OCI-LY7 (cell line): ENCODE measurements around the gene LMTK3. TPM values are rescaled to one million over a fixed set of nuclear protein-coding genes. Genes with fewer than 3 reads are reported as not detected.

Experiments
- BruUV-seq: library from RNA; stranded (reverse); fragments of 400-500 nt; replicated peaks from 2 replicates; lab custom pipeline; 2021; lab: Mats Ljungman, UMichigan
- CTCF ChIA-PET: fragments of 300-600 bp; sonication (Branson Sonifier 250); formaldehyde crosslinking; loops from one replicate; lab custom pipeline; 2022; ENCODE audit warnings: antibody characterized with exemption; ENCODE audit not compliant: unreplicated experiment; lab: Charles Lee
- POLR2A ChIA-PET: fragments of 300-600 bp; sonication (Branson Sonifier 250); formaldehyde crosslinking; loops from one replicate; lab custom pipeline; 2022; ENCODE audit warnings: antibody characterized with exemption; lab: Charles Lee
- DNase-seq: peaks from one replicate; pipeline ENCODE4 v3.0.0-alpha.2; 2015; ENCODE audit warnings: low spot score
- H2AFZ ChIP-seq: fragments of 200-600 bp; sonication (generic), shearing (Covaris generic); 2 replicates; pipeline ENCODE4 v1.6.1; 2014; ENCODE audit warnings: mild to moderate bottlenecking, antibody characterized with exemption, low read length, moderate library complexity
- H3K27ac ChIP-seq: fragments of 200-600 bp; sonication (generic); 2 replicates; pipeline ENCODE4 v1.5.1; 2014; ENCODE audit warnings: mixed run types, low read depth, mild to moderate bottlenecking, moderate library complexity, low read length, inconsistent platforms; ENCODE audit not compliant: poor library complexity, severe bottlenecking
- H3K36me3 ChIP-seq: fragments of 200-600 bp; sonication (generic); 2 replicates; pipeline ENCODE4 v1.6.1; 2014; ENCODE audit warnings: mild to moderate bottlenecking, antibody characterized with exemption, low read length, moderate library complexity, mixed read lengths; ENCODE audit not compliant: insufficient read depth
- H3K4me1 ChIP-seq: fragments of 200-600 bp; sonication (generic); 2 replicates; pipeline ENCODE4 v1.5.1; 2014; ENCODE audit warnings: mild to moderate bottlenecking, low read length; ENCODE audit not compliant: insufficient read depth, poor library complexity, severe bottlenecking
- H3K4me2 ChIP-seq: fragments of 200-600 bp; sonication (generic); 2 replicates; pipeline ENCODE4 v1.6.1; 2014; ENCODE audit warnings: mild to moderate bottlenecking, low read length
- H3K4me3 ChIP-seq: fragments of 200-600 bp; sonication (generic); 2 replicates; pipeline ENCODE4 v1.5.1; 2014; ENCODE audit warnings: mild to moderate bottlenecking, low read depth, low read length; ENCODE audit not compliant: poor library complexity, severe bottlenecking
- H3K79me2 ChIP-seq: fragments of 200-600 bp; sonication (generic); 2 replicates; pipeline ENCODE4 v1.6.1; 2016; ENCODE audit warnings: low read depth, mild to moderate bottlenecking, low read length, moderate library complexity, mixed read lengths; ENCODE audit not compliant: insufficient read depth
- H3K9me2 ChIP-seq: fragments of 200-600 bp; sonication (generic); 2 replicates; pipeline ENCODE4 v1.6.1; 2016; ENCODE audit warnings: mild to moderate bottlenecking, low read length, mixed read lengths; ENCODE audit not compliant: insufficient read depth
- H3K9me3 ChIP-seq: fragments of 200-600 bp; sonication (generic); 2 replicates; pipeline ENCODE4 v1.6.1; 2014; ENCODE audit warnings: mild to moderate bottlenecking, mixed run types, low read length, mixed read lengths
- H4K20me1 ChIP-seq: fragments of 200-600 bp; sonication (generic); 2 replicates; pipeline ENCODE4 v1.6.1; 2014; ENCODE audit warnings: mild to moderate bottlenecking, antibody characterized with exemption, low read length, moderate library complexity, mixed read lengths; ENCODE audit not compliant: insufficient read depth
- CTCF ChIP-seq: fragments of 200-600 bp; sonication (generic); conservative IDR thresholded peaks from 2 replicates; pipeline ENCODE4 v1.5.1; 2014; ENCODE audit warnings: mild to moderate bottlenecking, antibody characterized with exemption, low read length, moderate library complexity, mixed read lengths
- EZH2phosphoT487 ChIP-seq: fragments of 200-600 bp; sonication (generic); IDR thresholded peaks from 2 replicates; pipeline ENCODE4 v1.6.1; 2018; ENCODE audit warnings: low read depth, borderline replicate concordance, mild to moderate bottlenecking, mixed run types, antibody characterized with exemption, low read length, moderate library complexity, mixed read lengths
- intact Hi-C: fragments of 100-400 bp; cut with micrococcal nuclease; formaldehyde crosslinking; loops from one replicate; pipeline ENCODE4 v1.10.0; 2022; ENCODE audit not compliant: unreplicated experiment
- total RNA-seq, 2 experiments: library from RNA; depleted of rRNA in 1 of 2; stranded (reverse); fragments of >200 nt in 1 of 2; shearing (Covaris generic) in 1 of 2; gene quantifications; 2 replicates each; pipeline ENCODE4 v1.2.3, GENCODE V29; 2014 to 2022

The LMTK3 gene
- total RNA-seq, 2 experiments from 2014 or later: 1.3 to 9.7 TPM

- ChIA-PET POLR2A (no interaction called here), CTCF (no interaction called here)
- intact Hi-C loops: no loop called here
- TF ChIP-seq EZH2phosphoT487: no peak
- TF ChIP-seq CTCF: no peak
- Histone ChIP-seq H3K4me3 (no peak overlapping the region), H4K20me1 (no peaks in the 10 kb centered on the region), H3K9me3 (no peaks in the 10 kb centered on the region), H3K79me2 (no peaks in the 10 kb centered on the region), H3K27ac (no peak overlapping the region), H3K9me2 (no peaks in the 10 kb centered on the region), H2AFZ (no peak overlapping the region), H3K4me2 (no peak overlapping the region), H3K36me3 (no peaks in the 10 kb centered on the region), H3K4me1 (no peaks in the 10 kb centered on the region)
- no peak for DNase-seq
- BruUV-seq: no TSS peak
Observed at GRCh38 chr19:48552406-48553322, 41.0 kb upstream of the LMTK3 start.

DNA sequence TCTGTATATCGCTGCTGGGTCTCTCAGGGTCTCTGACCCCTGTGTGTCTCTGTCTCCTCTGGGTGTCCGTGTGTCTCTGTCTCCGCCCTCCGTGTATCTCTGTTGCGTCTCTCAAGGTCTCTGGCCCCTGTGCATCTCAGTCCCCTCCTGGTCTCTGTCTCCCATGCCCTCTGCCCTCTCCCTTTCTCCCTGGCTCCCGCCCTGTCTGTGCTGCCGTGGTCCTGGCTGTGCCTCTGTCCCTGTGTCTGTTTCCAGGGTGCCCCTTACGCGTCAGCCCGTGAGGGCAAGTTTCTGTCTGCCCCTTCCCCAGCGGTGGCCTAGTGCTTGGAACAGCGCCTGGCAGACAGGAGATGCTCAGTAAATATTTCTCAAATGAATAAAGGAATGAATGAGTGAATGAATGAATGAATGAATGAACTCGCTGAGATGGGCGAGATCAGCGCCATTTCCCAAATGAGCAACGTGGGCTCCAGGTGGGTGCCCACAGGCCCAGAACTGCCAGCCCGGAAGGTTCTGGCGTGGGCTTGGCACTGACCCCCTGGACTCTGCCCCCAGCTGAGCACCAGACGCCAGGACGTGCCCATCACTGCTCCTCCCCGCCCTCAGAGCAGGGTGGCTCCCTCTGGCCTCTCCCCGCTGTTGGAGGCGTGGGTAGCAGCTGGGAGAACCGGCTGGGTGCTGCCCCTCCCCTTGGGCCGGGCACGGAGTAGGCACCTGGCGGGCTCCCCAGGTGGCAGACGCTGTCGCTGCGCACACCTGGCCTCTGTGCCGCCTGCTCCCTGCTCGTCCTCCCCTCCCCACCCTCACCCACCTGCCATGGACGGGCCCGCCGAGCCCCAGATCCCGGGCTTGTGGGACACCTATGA is 40.0 kb upstream of the LMTK3 start, which contains the start of gene SULT2B1:
SULT2B1 (plus strand) TSS at position 736 of the 866 bp plus-strand sequence; CDS start at position 817, 81 bp downstream.
- Histone ChIP-seq H3K9me2 (no peaks in the 10 kb centered on the region), H3K4me3 (no peak within 1 kb of the TSS), H3K4me2 (no peak within 1 kb of the TSS), H4K20me1 (no peaks in the 10 kb centered on the region), H3K4me1 (no peaks in the 10 kb centered on the region), H3K79me2 (no peaks in the 10 kb centered on the region), H3K9me3 (no peaks in the 10 kb centered on the region), H3K27ac (no peak within 1 kb of the TSS), H3K36me3 (no peaks in the 10 kb centered on the region), H2AFZ (no peak within 1 kb of the TSS)
- CTCF ChIA-PET: no interaction called here
- BruUV-seq: no TSS peak
- TF ChIP-seq EZH2phosphoT487: no peak
- TF ChIP-seq CTCF: no peak
- intact Hi-C loops: no loop called here
- DNase-seq: no peak
- POLR2A ChIA-PET: no interaction called here
